NCI-H1092 (cell line): ENCODE results near the gene KRT33B.
"Not testable (repeated sequence)": the region's sequence is repeated elsewhere in the genome, so short reads cannot be mapped to it uniquely, and the experiment has no call there.

Experiments used
- DNase-seq: peaks from one replicate; lab custom pipeline; 2025; lab: John Stamatoyannopoulos, UW

The KRT33B gene

DNA sequence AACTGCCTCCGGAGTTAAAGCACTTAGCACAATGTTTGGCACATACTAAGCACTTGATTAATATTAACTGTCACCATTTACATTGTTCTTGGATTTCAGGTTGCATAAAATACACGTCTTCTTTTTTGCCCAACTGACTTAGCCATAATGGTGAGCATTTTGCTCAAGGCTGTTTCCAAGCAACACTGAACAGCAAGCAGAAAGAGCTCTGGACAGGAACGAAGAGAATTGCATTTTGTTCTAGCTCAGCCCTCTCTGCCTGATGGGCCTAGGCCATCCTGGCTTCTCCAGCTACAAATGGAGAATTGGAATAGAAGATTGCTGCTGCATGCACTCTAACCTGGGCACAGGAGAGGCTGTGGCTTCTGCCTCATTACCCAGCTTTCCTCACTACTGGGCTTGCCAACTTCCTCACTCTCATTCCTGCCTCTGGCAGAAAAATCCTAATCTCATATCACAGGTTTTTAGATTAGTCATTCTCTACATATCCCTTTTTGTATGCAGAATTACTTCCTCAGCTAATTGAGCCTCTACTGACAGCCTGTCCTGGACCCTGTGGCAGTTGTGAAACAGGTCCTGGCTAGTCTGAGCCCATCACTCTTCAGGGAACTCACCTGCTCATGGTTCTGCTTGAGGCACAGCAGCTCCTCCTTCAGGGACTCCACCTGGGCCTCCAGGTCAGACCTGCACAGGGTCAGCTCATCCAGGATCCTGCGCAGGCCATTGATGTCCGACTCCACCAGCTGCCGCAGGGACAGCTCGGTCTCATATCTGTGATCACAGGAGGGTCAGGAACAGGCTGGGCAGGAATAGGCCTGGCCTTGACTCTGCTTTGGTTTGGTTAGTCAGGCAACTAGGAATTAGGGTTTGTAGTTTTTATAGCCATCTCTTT is 21.5 kb downstream of the KRT33B start:
- no peak for DNase-seq

DNA sequence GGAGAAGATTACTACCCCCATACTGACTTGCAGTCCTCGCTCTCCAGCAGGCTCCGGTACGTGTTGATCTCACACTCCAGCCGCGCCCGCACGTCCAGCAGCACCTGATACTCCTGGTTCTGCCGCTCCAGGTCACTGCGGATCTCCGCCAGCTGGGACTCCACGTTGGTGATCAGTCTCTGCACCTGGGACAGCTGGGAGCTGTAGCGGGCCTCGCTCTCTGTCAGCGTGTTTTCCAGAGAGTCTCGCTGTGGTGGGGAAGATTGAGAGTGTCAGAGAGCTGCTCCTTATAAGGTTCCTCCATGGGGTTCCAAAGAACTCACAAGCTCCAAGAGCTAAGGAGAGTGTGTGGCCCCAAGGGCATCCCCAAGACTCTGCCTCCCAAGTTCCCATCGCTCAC is 23.2 kb downstream of the KRT33B start:
- not testable (repeated sequence) for DNase-seq

GRCh38 chr17:41345992-41346391 is 23.6 kb downstream of the KRT33B start:
- DNase-seq, result no peak

GRCh38 chr17:41343029-41343428 is 26.6 kb downstream of the KRT33B start:
- DNase-seq, result no peak

- DNase-seq, result no peak
These were observed 28.4 kb downstream of the KRT33B start for GRCh38 chr17:41340934-41341861.

DNA sequence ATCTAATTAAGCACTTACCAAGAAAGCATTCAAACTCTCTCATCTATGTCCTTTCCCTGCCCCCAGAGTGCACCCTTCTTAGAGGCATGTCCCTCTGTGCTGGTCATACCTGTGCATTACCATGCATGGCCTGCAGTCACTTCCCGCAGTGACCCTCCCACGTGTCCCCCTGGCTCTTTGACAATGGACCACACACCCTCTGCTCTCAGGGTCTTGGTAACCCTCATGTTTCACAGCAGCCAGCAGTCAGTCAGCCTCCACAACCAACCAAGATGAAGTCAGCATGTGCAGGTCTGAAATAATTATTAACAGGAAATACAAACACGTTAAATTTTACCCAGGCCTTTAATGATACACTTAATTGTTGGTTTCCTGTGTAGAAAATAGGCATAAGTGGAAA is 29.1 kb downstream of the KRT33B start:
- DNase-seq, result no peak

GRCh38 chr17:41339571-41340172 is 29.9 kb downstream of the KRT33B start:
- no peak for DNase-seq

DNA sequence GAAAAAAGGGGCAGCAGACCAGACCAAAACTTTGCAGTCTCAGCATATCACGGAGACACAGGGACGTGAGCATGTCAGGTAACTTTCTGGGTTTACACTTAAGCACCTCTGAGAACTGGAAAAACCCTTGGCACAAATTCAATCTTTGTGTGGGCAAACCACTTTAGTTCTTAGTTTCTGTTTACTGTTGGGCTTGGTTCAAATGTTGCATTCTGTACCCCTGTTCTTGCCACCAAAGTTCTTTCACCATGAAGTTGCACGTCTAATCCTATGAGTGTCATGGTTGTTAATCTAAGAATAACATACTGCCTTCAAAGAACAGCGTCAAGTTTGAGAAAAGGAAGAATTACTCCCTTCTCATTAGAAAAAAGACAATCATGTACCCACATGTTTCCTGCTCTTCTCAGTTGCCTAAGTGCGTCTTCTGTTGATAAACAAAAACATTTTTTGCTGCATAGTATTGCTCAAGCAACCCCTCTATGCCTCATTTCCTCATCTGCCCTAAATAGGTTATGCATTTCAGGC is 30.6 kb downstream of the KRT33B start:
- no peak for DNase-seq

DNA sequence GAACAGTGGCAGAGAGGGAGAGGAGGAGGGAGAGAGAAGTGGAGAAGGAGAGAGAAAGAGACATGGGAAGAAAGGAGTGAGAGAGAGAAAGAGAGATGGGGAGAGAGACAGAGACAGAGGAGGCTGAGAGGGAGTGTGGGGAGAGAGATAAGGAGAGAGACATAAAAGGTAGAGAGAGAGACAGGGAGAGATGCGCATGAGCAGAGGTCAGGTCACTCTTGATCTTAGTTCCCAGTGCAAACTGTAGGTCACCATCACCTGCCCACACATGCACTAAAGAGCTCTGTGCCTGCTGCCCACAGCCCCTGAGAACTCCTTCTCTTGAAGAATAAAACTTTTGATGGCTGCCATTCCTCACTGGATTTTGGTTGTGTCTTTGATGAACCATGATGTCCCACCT is 33.9 kb downstream of the KRT33B start:
- no peak for DNase-seq

DNA sequence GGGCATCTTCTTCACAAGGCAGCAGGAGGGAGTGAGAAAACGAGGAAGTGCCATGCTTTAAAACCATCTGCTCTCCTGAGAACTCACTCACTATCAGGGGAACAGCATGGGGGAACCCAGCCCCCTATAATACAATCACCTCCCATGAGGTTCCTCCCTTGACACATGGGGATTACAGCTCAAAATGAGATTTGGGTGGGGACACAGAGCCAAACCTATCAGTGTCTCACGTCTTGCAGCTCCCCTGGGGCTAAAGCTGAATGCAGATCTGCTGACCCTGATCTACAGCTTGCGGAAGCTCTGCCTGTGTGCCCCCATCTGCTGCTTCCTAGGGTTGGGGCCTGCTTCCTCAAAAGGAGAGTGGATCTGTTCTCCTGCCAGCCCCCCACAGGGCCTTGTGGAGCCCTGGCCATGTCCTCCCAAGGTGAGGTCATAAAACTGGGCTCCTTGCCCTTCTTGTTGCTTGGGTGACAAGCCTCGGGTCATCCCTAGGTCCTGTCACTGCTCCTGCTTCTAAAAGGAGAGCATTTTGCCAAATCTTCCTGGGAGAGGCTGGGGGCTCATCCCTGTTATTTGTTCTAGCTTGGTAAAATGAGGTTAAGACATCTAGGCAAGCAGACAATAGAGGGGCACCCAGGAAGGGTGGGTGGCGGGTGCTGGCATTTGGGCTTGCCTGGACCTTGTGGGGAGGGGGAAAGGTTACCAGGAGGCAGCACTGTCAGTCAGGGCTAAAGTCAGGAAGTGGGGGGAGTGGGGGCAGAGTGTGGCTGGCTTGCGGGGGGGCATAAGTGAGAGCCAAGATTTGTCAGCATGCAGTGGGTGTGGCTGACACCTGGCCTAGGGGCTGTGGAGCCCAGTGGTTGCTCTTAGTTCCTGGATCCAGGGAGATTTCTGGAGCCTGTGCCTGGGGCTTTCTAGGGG is 35.0 kb downstream of the KRT33B start:
- DNase-seq, result no peak

- no peak for DNase-seq
These were observed 35.8 kb downstream of the KRT33B start for GRCh38 chr17:41333836-41334235.

- no peak for DNase-seq
These were observed 36.5 kb downstream of the KRT33B start for GRCh38 chr17:41333098-41333497.

- DNase-seq, result no peak
These were observed 37.4 kb downstream of the KRT33B start for GRCh38 chr17:41332239-41332638.

DNA sequence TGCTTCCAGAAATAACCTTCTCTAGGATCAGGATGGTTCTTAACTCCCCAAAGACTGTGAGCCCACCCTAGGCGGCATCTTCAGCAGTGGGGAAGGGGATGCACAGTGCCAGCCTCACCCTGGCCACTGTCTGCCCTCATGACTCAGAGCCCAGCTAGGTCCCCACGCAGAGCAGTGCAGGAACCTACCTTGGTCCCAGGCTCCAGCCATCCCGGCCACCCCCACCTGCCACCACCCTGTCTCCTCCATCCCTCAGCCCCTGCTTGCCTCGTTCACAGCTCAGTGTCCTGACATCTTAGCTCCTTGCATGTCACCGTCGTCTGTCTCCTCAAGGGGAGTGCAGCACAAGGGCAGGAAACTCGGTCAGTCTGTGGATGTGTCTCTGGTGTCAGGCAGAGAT is 38.0 kb downstream of the KRT33B start:
- DNase-seq, result no peak

GRCh38 chr17:41329279-41329948 is 40.2 kb downstream of the KRT33B start:
- DNase-seq, result peak; percentile 25

- DNase-seq, result no peak
These were observed 41.4 kb downstream of the KRT33B start for GRCh38 chr17:41328207-41328606.

GRCh38 chr17:41327411-41328120 is 42.0 kb downstream of the KRT33B start:
- DNase-seq, result no peak

DNA sequence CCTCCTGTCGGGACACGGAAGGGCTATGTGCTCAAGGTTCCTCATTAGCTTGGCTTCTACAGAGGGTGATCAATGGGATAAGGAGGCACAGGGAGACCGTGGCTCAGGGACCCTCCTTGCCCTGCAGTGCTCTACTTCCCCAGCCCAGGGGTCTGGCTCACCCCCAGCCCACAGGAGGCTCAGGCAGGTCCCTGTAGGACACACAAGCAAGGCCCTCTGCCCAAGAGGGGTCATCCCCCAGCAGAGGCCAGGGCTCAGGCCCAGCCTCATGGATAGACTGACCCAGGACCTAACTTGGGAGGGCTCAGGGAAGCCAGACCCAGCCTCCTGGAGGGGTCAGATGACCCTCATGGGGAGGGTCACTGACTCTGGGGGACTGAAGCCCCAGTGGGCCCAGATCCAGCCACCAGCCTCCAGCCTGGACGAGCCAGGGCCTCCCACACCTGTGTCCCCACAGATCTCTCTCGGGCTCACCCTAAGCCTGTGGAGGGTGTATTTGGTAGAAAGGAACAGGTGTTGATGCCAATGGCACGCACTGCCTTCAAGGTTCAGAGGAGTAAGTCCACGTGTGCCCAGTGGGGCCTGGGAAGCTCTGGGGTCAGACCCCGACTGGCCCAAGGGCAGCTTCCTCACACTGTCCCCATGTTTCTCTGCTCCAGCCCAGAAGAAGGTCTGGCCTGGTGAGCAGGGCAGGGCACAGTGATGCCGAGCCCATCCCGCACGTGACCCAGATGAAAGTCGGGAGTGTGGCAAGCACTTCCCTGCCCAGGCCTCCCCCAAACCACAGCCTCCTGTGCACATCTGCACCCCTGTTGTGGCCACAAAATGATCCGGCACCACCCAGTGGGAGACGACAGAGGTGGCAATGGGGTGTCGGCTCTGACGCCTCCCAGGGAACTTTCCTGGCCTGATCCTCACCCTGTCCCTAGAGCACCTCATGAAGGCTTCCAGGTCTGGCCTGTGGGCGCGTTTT is 43.2 kb downstream of the KRT33B start:
- DNase-seq, result no peak

GRCh38 chr17:41325611-41326010 is 44.0 kb downstream of the KRT33B start:
- DNase-seq, result no peak
